Activated CD4-positive, alpha-beta T cell treated with anti-CD3 and anti-CD28 coated beads, Interleukin-2, amount 50 U/mL, for 24 hours (primary cell): ENCODE measurements around the gene NBPF12.
"Not testable (repeated sequence)": the region's sequence is repeated elsewhere in the genome, so short reads cannot be mapped to it uniquely, and the experiment has no call there.

Experiments
- DNase-seq, 2 donors: peaks; one replicate each; pipeline ENCODE4 v3.0.0-alpha.2; 2020; ENCODE audit warnings: low read depth in 1 of 2, low spot score in 1 of 2

Gene NBPF12, protein sequence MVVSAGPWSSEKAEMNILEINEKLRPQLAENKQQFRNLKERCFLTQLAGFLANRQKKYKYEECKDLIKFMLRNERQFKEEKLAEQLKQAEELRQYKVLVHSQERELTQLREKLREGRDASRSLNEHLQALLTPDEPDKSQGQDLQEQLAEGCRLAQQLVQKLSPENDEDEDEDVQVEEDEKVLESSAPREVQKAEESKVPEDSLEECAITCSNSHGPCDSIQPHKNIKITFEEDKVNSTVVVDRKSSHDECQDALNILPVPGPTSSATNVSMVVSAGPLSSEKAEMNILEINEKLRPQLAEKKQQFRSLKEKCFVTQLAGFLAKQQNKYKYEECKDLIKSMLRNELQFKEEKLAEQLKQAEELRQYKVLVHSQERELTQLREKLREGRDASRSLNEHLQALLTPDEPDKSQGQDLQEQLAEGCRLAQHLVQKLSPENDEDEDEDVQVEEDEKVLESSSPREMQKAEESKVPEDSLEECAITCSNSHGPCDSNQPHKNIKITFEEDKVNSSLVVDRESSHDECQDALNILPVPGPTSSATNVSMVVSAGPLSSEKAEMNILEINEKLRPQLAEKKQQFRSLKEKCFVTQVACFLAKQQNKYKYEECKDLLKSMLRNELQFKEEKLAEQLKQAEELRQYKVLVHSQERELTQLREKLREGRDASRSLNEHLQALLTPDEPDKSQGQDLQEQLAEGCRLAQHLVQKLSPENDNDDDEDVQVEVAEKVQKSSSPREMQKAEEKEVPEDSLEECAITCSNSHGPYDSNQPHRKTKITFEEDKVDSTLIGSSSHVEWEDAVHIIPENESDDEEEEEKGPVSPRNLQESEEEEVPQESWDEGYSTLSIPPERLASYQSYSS (N-terminal part only)

DNA sequence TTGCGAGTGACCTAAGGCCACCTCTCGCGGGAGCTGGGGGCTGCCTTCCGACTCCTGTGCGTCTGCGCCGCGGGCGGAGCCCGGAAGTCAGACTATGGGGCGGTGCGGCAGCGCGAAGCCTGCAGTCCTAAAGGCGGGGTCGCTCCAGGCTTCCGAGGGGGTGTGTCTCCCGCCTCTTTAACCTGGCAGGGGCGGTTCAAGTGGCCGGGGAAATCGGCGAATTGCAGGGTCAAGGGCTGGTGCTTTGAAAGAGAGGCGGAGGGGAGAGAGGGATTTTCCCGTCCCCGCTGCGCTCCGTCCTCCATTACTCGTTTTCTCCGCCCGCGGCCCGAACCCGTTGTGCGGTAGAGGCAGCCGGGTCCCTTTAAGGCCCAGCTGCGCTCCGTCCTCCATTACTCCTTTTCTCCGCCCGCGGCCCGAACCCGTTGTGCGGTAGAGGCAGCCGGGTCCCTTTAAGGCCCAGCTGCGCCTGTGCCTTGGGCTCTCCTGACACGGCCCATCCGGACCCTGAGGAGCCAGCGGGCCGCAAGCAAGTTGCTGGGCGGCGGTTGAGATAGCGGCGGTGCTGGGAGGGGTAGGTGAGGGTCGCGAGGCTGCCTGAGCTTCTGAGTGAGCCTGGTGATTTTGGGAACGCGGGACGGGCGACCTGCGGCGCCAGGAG is at the start of gene NBPF12:
Gene NBPF12, plus strand, starts transcription at position 83 of the 661 bp plus-strand sequence. CDS start 21,820 bp downstream, outside the sequence.
- peak; percentile 70 to 73 for DNase-seq

DNA sequence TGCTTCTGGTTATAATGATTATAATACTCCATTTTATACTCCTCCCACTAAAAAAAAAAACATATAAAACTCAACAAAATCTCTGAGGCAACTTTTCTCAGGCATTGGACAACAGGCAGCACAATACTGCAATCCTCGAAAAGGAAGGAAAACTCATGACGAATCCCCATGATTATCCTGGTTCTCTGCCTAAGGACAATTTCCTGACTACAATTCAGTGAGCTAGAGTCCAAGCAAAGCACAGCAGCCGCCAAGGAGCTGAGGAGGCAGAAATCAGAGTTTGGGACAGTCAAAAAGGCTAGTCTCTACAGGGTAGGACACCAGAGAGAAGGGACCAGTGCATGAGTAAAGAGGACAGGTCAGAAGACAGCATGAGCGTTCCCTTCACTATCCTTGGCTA is 46.8 kb upstream of the NBPF12 start:
- not testable (repeated sequence) for DNase-seq

DNA sequence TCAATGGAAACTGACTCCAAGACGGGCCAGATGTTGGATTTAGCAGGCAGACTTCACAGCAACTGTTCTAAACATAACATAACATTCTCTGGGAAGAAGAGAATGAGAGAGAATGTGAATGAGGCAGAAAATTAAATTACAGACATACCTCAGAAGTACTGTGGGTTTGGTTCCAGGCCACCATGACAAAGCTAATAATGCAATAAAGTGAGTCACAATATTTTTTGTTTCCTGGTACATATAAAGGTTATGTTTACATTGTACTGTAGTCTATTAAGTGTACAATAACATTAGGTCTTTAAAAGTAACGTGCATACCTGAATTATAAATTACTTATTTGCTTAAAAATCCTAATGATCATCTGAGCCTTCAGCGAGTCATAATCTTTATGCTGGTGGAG is 45.8 kb upstream of the NBPF12 start:
- DNase-seq: not testable (repeated sequence)

DNA sequence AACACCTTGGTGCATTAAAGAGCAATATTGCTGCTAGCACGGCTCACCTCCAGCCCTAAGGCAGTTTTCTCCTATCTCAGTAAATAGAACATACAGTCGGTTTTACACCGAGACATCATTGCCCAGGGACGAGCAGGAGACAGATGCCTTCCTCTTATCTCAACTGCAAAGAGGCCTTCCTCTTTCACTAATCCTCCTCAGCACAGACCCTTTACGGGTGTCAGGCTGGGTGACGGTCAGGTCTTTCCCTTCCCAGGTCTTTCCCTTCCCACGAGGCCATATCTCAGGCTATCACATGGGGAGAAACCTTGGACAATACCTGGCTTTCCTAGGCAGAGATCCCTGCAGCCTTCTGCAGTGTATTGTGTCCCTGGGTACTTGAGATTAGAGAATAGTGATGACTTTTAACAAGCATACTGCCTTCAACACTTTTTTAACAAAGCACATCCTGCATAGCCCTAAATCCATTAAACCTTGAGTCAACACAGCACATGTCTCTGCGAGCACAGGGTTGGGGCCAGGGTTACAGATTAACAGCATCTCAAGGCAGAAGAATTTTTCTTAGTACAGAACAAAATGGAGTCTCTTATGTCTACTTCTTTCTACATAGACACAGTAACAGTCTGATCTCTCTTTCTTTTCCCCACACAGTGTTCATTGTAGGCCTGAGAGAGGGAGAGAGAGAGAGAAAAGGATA is 30.4 kb upstream of the NBPF12 start:
- not testable (repeated sequence) for DNase-seq

DNA sequence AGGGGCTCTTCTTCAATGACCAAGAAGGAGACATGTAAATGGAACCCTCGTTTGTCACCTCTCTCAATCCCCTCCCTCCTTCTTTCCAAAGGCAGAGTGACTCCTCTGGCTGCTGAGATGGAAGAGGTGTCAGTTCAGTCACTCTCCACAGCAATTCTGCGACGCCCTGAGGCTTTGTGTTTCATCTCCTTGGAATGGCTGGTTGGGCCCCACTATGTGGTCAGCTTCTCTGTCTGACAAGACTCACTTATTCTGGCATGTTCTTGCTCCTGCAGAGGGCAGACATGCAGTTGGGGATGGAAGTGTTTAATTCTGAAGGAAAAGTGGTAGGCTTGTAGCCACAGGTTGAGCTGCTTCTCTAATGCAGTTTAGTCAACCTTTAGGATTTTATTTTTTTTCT is 25.1 kb upstream of the NBPF12 start:
- not testable (repeated sequence) for DNase-seq

DNA sequence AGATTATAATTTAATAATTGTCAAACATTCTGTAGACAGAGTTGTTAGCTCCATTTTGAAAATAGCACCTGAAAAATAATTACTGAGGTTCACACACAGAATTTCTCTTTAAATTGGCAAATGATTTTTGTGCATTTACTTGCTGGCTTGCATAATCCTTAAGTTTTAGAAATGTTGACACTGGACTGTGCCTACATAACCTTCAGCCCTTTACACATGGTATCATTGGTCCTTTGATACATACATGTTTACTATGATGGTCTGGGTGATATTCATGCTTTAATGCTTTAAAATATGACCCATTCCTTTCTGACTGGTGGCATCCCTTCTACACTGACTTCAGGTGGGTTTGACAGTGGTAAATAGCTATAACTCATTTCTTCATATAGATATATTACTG is 17.3 kb upstream of the NBPF12 start:
- DNase-seq: not testable (repeated sequence)

DNA sequence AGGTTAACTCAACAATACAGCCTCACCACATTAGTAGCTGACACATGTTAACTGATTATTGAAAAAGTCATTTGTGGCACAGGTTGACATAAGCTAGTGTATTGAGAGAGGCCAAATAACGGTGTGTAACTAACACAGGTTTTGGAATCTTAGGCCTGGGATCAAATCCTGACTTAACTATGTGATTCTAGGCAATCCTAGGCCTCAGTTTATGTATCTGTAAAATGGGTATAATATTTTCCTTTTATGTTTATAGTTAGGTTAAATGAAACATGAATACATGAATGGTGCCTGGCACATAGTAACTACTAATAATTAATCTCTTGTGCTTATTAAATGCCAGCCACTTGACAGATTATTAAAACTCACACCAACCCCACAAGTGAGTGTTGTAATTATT is 15.5 kb upstream of the NBPF12 start:
- DNase-seq: not testable (repeated sequence)

DNA sequence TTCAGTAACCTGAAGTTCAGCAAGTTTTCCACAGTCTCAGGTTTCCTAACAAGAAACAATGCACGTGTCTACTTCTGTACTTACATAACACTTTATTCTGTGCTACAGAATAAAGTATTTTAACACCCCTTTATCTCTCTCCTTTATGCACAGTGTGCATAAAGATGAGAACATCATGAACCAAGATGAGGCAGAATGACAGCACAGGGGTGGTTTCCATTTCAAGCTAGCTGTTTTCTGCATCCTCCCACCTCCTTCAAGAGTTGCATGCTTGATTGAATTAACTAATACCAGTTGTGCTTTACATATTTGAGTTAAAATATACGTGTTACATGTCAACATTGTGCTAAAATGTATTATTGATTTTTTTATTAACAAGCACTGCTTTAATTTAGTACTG is 14.0 kb upstream of the NBPF12 start:
- DNase-seq: not testable (repeated sequence)

DNA sequence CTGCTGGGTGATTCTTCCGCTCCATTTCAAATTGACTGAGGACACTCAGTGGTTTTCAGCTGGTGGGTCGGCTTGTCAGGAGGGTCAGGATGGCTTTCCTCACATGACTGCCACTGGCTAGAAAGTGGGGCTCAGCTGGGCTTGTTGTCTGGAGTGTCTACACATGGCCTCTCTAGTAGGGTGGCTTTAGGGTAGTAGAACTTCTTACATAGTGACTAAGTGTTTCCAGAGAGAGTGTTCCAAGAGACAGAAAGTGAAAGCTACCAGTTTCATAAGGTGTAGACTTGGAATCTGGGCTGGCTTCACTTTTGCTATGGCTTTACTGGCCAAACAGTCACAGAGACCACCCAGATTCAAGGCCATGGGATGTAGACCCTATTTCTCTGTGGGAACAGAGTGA is 11.7 kb upstream of the NBPF12 start:
- not testable (repeated sequence) for DNase-seq

DNA sequence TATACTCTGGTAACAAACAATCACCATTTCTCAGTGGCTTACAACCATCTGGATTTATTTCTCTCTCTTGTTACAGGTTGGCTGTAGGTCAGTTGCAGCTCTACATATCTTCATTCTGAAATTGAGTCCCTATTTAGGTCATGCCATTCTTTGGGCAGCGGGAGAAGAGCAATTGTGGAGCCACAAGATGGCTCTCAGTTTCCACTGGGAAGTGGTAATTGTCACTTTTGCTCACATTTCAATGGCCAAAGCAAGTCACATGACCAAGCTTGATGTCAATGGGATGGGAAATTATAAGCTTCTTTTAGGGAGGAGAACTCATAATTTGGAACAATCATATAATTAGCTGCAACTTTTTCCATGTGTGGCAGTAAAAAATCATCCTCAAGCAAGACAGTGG is 7.9 kb upstream of the NBPF12 start:
- not testable (repeated sequence) for DNase-seq

DNA sequence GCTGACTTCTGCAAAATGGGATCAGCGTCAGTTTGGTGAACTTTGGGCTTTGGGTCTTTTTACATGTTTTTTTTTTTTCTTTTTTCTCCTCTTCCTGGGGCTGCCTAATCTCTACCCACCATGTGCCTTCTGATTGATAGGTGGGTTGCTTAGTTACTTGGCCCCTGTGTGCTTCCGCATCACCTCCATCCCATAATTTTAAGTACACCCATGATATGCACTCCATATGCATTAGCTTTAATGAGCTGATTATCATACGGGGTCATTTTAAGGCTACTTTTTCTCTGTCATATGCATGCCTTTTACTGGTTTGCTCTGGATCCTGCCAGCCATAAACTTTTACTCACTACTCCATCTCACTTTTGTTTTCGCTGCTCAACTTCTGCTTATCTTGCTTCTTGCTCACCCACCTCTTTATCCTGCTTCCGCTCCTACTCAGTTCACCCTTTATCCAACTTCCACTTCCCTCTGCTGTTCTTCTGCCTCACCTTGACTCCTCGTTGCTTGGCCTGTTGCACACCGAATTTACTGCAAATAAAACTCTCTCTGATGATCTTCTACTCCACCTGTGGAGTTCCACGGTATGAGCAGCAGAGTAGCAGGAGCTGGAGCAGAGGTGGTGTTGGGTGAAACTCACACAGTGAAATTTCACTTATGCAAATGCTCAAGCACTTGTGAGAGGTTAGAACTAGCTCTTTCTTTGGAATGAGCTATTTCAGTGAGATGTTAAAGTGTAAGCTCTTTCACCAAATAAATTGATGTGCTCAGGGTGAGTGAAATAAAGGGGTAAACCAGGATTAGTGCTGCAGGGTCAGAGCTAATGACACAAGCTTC is 3.5 kb upstream of the NBPF12 start:
- not testable (repeated sequence) for DNase-seq

DNA sequence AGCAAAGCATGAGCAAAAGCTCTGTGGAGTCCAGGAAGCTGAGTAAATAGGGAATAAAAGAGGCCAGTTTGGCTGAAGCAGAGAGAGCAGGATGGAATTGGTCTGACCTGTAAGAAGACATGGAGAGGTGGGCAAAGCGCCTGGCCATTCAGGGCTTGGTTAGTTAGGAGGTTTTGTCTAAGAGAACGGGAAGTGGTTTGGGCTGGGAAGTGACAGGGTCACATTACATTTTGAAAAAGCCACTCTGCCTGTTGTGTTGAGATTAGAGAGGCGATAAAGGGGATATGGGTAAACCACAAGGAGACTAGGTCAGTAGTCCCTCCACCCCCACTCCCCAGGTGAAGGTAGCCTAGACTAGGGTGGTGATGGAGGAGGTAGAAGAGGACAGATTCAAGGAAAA is 662 bp upstream of the NBPF12 start:
- DNase-seq: not testable (repeated sequence)

DNA sequence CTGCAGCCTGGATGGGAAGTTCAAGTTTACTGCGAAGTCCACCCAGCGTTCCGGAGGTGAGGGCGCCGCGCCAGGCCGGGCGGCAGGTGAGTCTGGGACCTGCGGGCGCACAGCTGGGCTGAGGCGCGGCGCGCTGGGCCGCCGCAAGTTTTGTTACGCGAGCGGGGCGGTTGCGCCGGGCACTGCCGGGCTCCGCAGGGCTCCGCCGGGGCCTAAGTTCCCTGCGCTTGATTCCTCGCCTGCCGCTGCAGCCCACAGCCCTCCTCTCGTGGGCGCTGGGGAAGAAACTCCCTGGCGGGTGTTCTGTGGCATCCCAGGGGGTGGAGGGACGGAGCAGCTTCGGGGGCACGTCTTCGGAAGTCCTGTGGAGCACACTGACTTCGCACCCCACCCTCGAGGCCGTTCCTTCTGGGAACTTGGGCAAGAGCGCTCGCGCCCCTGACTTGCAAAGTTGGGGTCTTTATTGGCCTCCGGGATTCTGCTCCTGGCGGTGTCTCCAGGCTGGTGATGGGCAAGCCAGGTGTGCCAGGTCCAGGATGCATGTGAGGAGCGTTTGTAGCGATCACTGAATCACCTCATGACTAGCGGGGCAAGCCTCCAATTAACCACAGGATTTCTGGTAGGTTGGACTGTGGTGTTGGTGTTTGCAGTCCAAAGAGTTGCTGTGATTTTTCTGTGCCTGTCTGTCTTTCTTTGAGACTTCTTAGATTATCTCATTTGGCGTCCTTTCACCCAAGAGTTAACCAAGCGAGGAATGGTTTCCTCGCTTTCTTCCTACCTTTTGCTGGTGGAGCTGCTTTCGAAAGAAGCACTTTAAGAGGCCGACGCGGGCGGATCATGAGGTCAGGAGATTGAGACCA is 1.0 kb downstream of the NBPF12 start:
- peak in 1 of 2 donors; percentile 3 for DNase-seq

DNA sequence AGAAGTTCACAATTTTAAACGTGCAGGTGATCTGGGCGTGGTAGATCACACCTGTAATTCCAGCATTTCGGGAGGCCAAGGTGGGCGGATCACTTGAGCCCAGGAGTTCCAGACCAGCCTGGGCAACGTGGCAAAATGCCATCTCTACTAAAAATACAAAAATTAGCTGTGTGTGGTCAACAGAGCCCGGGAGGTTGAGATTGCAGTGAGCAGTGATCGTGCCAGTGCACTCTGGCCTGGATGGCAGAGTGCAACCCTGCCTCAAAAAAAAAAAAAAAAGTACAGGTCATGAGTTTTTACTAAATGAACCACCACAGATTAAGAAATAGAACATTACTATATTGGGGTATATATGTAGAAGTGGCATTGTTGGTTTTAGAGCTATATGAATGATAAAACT is 2.2 kb downstream of the NBPF12 start:
- DNase-seq: not testable (repeated sequence)

DNA sequence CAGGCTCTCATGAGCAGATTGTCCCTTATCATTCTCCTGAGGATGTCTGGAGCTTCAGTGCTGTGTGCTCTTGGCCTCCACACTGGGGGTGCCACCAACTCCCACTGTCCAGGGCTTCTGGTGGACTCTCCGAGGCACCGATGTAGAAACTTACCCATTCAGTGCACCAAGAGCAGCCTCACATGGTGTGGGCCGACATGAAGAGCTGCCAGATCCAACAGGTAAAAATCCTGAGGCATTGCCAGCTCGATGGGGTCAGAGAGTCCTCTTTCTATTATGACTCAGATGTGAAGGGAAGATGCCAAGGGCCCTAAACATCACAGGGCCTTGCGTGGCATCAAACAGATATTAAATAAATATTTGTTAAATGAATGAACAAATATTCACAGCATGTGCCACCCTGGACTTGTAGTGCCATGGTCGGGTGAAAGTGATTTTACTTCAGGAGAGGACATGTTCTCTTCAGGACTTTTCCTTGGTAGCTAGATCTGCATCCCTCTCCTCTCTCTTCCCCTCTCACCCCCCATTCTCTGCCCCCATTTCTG is 5.3 kb downstream of the NBPF12 start:
- DNase-seq: not testable (repeated sequence)

DNA sequence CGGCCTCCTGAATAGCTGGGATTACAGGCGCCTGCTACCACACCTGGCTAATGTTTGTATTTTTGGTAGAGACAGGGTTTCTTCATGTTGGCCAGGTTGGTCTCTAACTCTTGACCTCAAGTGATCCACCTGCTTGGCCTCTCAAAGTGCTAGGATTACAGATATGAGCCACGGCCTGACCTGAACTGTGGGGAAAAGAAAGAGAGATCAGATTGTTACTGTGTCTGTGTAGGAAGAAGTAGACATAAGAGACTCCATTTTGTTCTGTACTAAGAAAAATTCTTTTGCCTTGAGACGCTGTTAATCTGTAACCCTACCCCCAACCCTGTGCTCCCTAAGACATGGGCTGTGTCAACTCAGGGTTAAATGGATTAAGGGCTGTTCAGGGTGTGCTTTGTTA is 10.0 kb downstream of the NBPF12 start:
- not testable (repeated sequence) for DNase-seq

DNA sequence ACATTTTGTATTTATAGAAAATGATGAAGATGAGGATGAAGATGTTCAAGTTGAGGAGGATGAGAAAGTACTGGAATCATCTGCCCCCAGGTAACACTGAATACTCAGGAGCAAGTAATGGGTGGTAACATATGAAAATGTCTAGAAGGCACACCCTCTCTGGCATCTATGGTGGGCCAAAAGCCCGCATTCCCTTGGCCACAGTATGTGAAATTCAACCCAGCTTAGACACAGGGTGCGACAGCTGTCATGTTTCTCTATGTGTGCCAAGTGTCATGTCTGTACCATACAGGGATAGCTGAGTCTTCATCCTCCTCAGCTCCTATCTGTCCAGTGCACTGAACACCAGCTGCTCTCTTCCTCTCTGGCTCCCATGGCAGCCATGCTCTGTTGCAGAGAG is 26.2 kb downstream of the NBPF12 start:
- DNase-seq: not testable (repeated sequence)

DNA sequence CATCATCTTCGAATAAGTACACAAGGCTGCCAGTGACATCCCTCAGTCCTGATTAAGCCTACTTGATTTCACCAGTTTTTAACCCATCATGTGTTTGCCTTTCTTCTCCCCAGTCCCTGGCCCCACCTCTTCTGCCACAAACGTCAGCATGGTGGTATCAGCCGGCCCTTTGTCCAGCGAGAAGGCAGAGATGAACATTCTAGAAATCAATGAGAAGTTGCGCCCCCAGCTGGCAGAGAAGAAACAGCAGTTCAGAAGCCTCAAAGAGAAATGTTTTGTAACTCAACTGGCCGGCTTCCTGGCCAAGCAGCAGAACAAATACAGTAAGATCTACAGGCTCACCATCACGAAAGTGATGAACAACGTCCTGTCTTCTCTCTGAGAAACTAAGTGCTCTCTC is 28.2 kb downstream of the NBPF12 start:
- DNase-seq: not testable (repeated sequence)

DNA sequence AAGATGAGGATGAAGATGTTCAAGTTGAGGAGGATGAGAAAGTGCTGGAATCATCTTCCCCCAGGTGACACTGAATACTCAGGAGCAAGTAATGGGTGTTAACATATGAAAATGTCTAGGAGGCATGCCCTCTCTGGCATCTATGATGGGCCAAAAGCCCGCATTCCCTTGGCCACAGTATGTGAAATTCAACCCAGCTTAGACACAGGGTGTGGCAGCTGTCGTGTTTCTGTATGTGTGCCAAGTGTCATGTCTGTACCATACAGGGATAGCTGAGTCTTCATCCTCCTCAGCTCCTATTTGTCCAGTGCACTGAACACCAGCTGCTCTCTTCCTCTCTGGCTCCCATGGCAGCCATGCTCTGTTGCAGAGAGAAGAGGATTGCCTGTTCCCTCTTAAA is 32.5 kb downstream of the NBPF12 start:
- not testable (repeated sequence) for DNase-seq
